ENCODE data around the gene MAGEB18.

- TF ChIP-seq CTCF (IDR thresholded peaks at IDR 0.05), result no peak
- TF ChIP-seq ZFX (IDR thresholded peaks at IDR 0.05; ENCODE audit: borderline replicate concordance), result no peak
Measured at GRCh38 chrX:26160301-26160700, 22.2 kb downstream of the MAGEB18 start, which contains the start of gene MAGEB6B.

Data from 22Rv1 (cell line).